Measurements from ENCODE around the gene WDR7.

The WDR7 gene

DNA sequence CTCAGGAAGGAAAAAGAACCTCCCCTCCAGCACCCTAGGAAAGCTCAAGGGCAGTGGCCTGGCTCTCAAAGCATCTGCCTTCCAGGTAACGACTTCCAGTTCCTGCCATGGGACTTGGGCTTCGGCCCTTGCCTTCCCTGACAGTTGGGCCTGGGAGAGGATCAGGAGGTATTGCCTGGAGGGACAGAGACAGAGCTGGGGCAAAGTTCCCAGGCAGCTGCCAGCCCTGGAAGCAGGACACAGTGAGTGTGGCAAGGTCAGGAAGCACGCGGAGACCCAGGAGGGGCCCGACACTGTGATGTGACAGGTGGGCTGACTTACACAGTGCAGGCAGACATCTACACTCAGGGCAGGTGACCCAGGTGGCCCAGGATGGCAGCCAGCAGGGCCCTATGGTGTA lies 408.2 kb downstream of the WDR7 start:
- Histone ChIP-seq H2AFZ (ENCODE audit: low read depth, low read length) (no peak overlapping the region), H3K36me3 (ENCODE audit: control insufficient read depth in 1 of 2, insufficient read depth in 2 of 2, low read depth in 1 of 2, low read length in 2 of 2) (no peaks in the 10 kb centered on the region), H2AK5ac (ENCODE audit: low read length, severe bottlenecking) (no peak overlapping the region), H3K9ac (ENCODE audit: low read length) (no peak overlapping the region), H3K27me3 (ENCODE audit: control insufficient read depth in 1 of 2, insufficient read depth in 1 of 2, low read length in 2 of 2) (peaks cover 26 to 40% of the 10 kb centered on the region in 2 experiments), H3K23ac (ENCODE audit: low read length in 2 of 2) (no peak overlapping the region), H3K18ac (ENCODE audit: low read depth in 1 of 2, low read length in 2 of 2) (no peak overlapping the region), H3K4me3 (ENCODE audit: insufficient read depth in 1 of 2, low read depth in 1 of 2, low read length in 2 of 2) (no peak overlapping the region), H2BK5ac (ENCODE audit: low read depth, low read length, poor library complexity, severe bottlenecking) (no peak overlapping the region), H3K4me1 (ENCODE audit: control insufficient read depth, insufficient read depth, low read depth, low read length) (peaks cover 2% of the 10 kb centered on the region), H4K91ac (ENCODE audit: low read length) (no peak overlapping the region), H3K4me2 (ENCODE audit: low read length, poor library complexity, severe bottlenecking) (no peak overlapping the region), H3K79me1 (replicated peaks; ENCODE audit: low read length, poor library complexity, severe bottlenecking) (no peaks in the 10 kb centered on the region), H3K14ac (ENCODE audit: low read length in 2 of 2) (peak overlapping the region in 1 of 2 experiments; percentile 12), H3K9me3 (ENCODE audit: control insufficient read depth, low read length) (no peaks in the 10 kb centered on the region), H4K8ac (ENCODE audit: low read length) (no peak overlapping the region), H3K4ac (ENCODE audit: low read depth in 1 of 2, low read length in 2 of 2) (no peak overlapping the region), H2BK120ac (ENCODE audit: low read depth, low read length) (no peak overlapping the region), H2BK15ac (ENCODE audit: low read depth, poor library complexity, severe bottlenecking) (no peak overlapping the region), H2BK12ac (ENCODE audit: low read length in 2 of 2) (no peak overlapping the region), H3K27ac (ENCODE audit: low read length, poor library complexity, severe bottlenecking) (no peak overlapping the region)
- WGBS = 82% methylated on average over 5 of the region's 5 CpGs
- no peak for DNase-seq

DNA sequence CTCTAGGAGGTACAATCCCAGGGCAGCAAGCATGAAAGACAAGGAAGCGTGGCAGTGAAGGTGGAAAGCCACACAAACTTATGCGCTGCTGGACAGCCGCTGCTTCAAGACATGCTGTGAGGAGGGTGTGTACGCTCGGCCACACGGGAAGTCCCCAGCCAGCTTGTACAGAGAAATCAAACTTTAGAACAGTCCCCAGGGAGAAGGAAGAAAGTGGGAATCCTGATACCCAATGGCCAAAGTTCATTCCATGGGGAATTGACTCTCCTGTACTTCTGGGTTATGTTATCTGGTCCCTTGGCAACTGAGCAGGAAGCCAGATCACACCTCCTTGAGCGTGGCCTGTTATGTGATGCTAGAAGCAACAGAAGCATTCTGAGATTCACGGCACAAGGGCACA lies 409.7 kb downstream of the WDR7 start:
- H3K23ac ChIP-seq (ENCODE audit: low read length in 2 of 2) = no peak overlapping the region
- WGBS = 89% methylated on average over 8 of the region's 8 CpGs

DNA sequence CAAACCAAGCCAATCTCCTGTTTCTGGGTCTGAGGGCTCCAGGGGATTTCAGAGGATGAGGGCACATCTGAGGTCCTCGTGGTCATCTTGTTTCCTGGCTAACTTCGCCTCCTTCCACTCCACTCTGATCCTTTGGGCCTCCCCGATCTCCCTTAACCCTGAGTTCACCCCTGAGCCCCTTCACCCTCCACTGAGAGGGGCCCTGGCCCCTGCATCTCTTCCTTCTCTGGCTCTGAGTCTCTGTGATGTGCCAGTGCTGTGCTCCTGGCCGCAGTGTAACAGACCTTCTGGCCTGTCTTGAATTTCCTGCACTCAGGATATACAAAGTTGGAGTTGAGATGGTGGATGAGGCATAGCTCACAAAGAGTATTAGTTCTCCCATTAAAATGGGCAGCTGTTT lies 411.0 kb downstream of the WDR7 start:
- Histone ChIP-seq H2BK120ac (ENCODE audit: low read depth, low read length) (no peak overlapping the region), H3K27me3 (ENCODE audit: control insufficient read depth in 1 of 2, insufficient read depth in 1 of 2, low read length in 2 of 2) (peaks cover 26 to 41% of the 10 kb centered on the region in 2 experiments), H3K9me3 (ENCODE audit: control insufficient read depth, low read length) (no peaks in the 10 kb centered on the region), H2BK15ac (ENCODE audit: low read depth, poor library complexity, severe bottlenecking) (no peak overlapping the region), H3K4me2 (ENCODE audit: low read length, poor library complexity, severe bottlenecking) (no peak overlapping the region), H3K23ac (ENCODE audit: low read length in 2 of 2) (no peak overlapping the region), H3K4me3 (ENCODE audit: insufficient read depth in 1 of 2, low read depth in 1 of 2, low read length in 2 of 2) (no peak overlapping the region), H3K4me1 (ENCODE audit: control insufficient read depth, insufficient read depth, low read depth, low read length) (peaks cover 2% of the 10 kb centered on the region), H2BK5ac (ENCODE audit: low read depth, low read length, poor library complexity, severe bottlenecking) (no peak overlapping the region), H2BK12ac (ENCODE audit: low read length in 2 of 2) (no peak overlapping the region), H3K9ac (ENCODE audit: low read length) (no peak overlapping the region), H3K27ac (ENCODE audit: low read length, poor library complexity, severe bottlenecking) (no peak overlapping the region), H4K91ac (ENCODE audit: low read length) (no peak overlapping the region), H3K14ac (ENCODE audit: low read length in 2 of 2) (peak overlapping the region in 1 of 2 experiments; percentile 29), H3K79me1 (replicated peaks; ENCODE audit: low read length, poor library complexity, severe bottlenecking) (no peaks in the 10 kb centered on the region), H2AK5ac (ENCODE audit: low read length, severe bottlenecking) (no peak overlapping the region), H2AFZ (ENCODE audit: low read depth, low read length) (no peak overlapping the region), H3K4ac (ENCODE audit: low read depth in 1 of 2, low read length in 2 of 2) (no peak overlapping the region), H4K8ac (ENCODE audit: low read length) (no peak overlapping the region), H3K18ac (ENCODE audit: low read depth in 1 of 2, low read length in 2 of 2) (no peak overlapping the region), H3K36me3 (ENCODE audit: control insufficient read depth in 1 of 2, insufficient read depth in 2 of 2, low read depth in 1 of 2, low read length in 2 of 2) (no peaks in the 10 kb centered on the region)
- WGBS = 51% methylated on average over 4 of the region's 4 CpGs
- no peak for DNase-seq

More for the DNA sequence above, 409.7 kb downstream of the WDR7 start:
- Histone ChIP-seq H3K14ac (ENCODE audit: low read length in 2 of 2) (no peak overlapping the region), H3K9me3 (ENCODE audit: control insufficient read depth, low read length) (no peaks in the 10 kb centered on the region), H3K18ac (ENCODE audit: low read depth in 1 of 2, low read length in 2 of 2) (no peak overlapping the region), H3K79me1 (replicated peaks; ENCODE audit: low read length, poor library complexity, severe bottlenecking) (no peaks in the 10 kb centered on the region), H2AFZ (ENCODE audit: low read depth, low read length) (no peak overlapping the region), H3K36me3 (ENCODE audit: control insufficient read depth in 1 of 2, insufficient read depth in 2 of 2, low read depth in 1 of 2, low read length in 2 of 2) (no peaks in the 10 kb centered on the region), H2BK120ac (ENCODE audit: low read depth, low read length) (no peak overlapping the region), H3K4me1 (ENCODE audit: control insufficient read depth, insufficient read depth, low read depth, low read length) (peaks cover 2% of the 10 kb centered on the region), H3K27me3 (ENCODE audit: control insufficient read depth in 1 of 2, insufficient read depth in 1 of 2, low read length in 2 of 2) (peaks cover 26 to 41% of the 10 kb centered on the region in 2 experiments), H2BK12ac (ENCODE audit: low read length in 2 of 2) (no peak overlapping the region), H3K4me2 (ENCODE audit: low read length, poor library complexity, severe bottlenecking) (no peak overlapping the region), H3K9ac (ENCODE audit: low read length) (no peak overlapping the region), H3K27ac (ENCODE audit: low read length, poor library complexity, severe bottlenecking) (no peak overlapping the region), H4K8ac (ENCODE audit: low read length) (no peak overlapping the region), H2AK5ac (ENCODE audit: low read length, severe bottlenecking) (no peak overlapping the region), H2BK15ac (ENCODE audit: low read depth, poor library complexity, severe bottlenecking) (no peak overlapping the region), H3K4me3 (ENCODE audit: insufficient read depth in 1 of 2, low read depth in 1 of 2, low read length in 2 of 2) (no peak overlapping the region), H2BK5ac (ENCODE audit: low read depth, low read length, poor library complexity, severe bottlenecking) (no peak overlapping the region), H3K4ac (ENCODE audit: low read depth in 1 of 2, low read length in 2 of 2) (no peak overlapping the region), H4K91ac (ENCODE audit: low read length) (no peak overlapping the region)
- no peak for DNase-seq

DNA sequence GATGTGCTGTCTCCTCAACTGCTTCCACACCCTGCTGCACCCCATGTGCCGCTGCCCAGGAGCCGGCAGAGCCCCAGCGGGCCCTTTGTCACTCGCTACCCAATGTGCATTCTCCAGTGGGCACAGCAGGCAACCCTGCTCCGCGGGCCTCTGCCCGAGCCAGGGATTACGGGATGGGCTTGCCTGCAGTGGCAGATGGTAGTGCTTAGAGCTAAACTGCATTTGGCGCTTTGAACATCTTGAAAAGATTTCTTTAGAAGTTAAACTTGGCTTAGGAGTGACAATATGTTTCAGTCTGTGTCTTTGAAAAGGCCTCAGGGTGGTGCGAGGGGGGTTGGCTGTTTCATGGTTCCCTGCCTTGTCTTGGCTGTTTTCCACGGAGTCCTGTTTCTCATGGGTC lies 411.7 kb downstream of the WDR7 start:
- WGBS = 88% methylated on average over 11 of the region's 11 CpGs
- H3K14ac ChIP-seq (ENCODE audit: low read length in 2 of 2) = no peak overlapping the region
- H4K91ac ChIP-seq (ENCODE audit: low read length) = no peak overlapping the region
- H3K36me3 ChIP-seq (ENCODE audit: control insufficient read depth in 1 of 2, insufficient read depth in 2 of 2, low read depth in 1 of 2, low read length in 2 of 2) = no peaks in the 10 kb centered on the region
- H3K18ac ChIP-seq (ENCODE audit: low read depth in 1 of 2, low read length in 2 of 2) = no peak overlapping the region
- H2BK5ac ChIP-seq (ENCODE audit: low read depth, low read length, poor library complexity, severe bottlenecking) = no peak overlapping the region
- H3K4me1 ChIP-seq (ENCODE audit: control insufficient read depth, insufficient read depth, low read depth, low read length) = peaks cover 2% of the 10 kb centered on the region
- H3K4me2 ChIP-seq (ENCODE audit: low read length, poor library complexity, severe bottlenecking) = no peak overlapping the region
- no peak overlapping the region for H2AFZ ChIP-seq (ENCODE audit: low read depth, low read length)
- H3K4me3 ChIP-seq (ENCODE audit: insufficient read depth in 1 of 2, low read depth in 1 of 2, low read length in 2 of 2) = no peak overlapping the region
- H3K27me3 ChIP-seq (ENCODE audit: control insufficient read depth in 1 of 2, insufficient read depth in 1 of 2, low read length in 2 of 2) = peaks cover 26 to 36% of the 10 kb centered on the region in 2 experiments
- H2BK12ac ChIP-seq (ENCODE audit: low read length in 2 of 2) = no peak overlapping the region
- H3K23ac ChIP-seq (ENCODE audit: low read length in 2 of 2) = no peak overlapping the region
- no peak for DNase-seq
- H3K79me1 ChIP-seq (replicated peaks; ENCODE audit: low read length, poor library complexity, severe bottlenecking) = no peaks in the 10 kb centered on the region
- H2BK15ac ChIP-seq (ENCODE audit: low read depth, poor library complexity, severe bottlenecking) = no peak overlapping the region
- H2AK5ac ChIP-seq (ENCODE audit: low read length, severe bottlenecking) = no peak overlapping the region
- no peak overlapping the region for H4K8ac ChIP-seq (ENCODE audit: low read length)
- no peaks in the 10 kb centered on the region for H3K9me3 ChIP-seq (ENCODE audit: control insufficient read depth, low read length)
- H2BK120ac ChIP-seq (ENCODE audit: low read depth, low read length) = no peak overlapping the region
- H3K4ac ChIP-seq (ENCODE audit: low read depth in 1 of 2, low read length in 2 of 2) = no peak overlapping the region
- H3K9ac ChIP-seq (ENCODE audit: low read length) = no peak overlapping the region
- H3K27ac ChIP-seq (ENCODE audit: low read length, poor library complexity, severe bottlenecking) = no peak overlapping the region

Data from mesenchymal stem cell (in vitro differentiated cells and primary cell).